Heart left ventricle (tissue), 13 donors: ENCODE results near the gene NCOA1.

Experiments
- POLR2A ChIP-seq, 2 donors: fragments of 450-650 bp; IDR thresholded peaks; one replicate each; pipeline ENCODE4 v1.6.1; 2017; ENCODE audit warnings: antibody characterized with exemption in 2 of 2, mild to moderate bottlenecking in 2 of 2, moderate library complexity in 2 of 2
- TF ChIP-seq, protein P1 (sequence below), 12 donors: fragments of 200-600 bp; sonication (generic) in 4 of 12; IDR thresholded peaks; one replicate each; pipeline versions ENCODE4 v1.5.0 to v1.8.0; 2018 to 2022; ENCODE audit warnings: antibody characterized with exemption in 12 of 12, mild to moderate bottlenecking in 5 of 12
- donor health status: ischemic (EF 13 %, LVEDD 7.1; RV severe dilation, severe dysfunction).
- donor health status: DM: no; HTN: yes; CAD: no.
- donor health status: DM: no; HTN: no; CAD: no.
- donor health status: ischemic (EF 25% LVEDD 6.9; RV normal size, moderate dysfunction).
- donor health status: ischemic (EF 25% LVEDD 5.7; RV mildly dilated, moderate dysfunction).
- donor health status: ischemic (EF 35%, LVEDD 5.7; RV mildly dilated, moderate dysfunction).
- donor health status: nonischemic (EF 11% LVEDD 7.7; RV severe dilation, severe dysfunction).
- donor health status: DM: yes; HTN: yes; CAD: no.
- donor health status: PGD.
- donor health status: ischemic (EF 29% LVEDD 5.4; RV normal size, mild dysfunction).
- donor health status: nonischemic (EF 23%, LVEDD 6.1; RV moderate dilation, normal function).

GRCh38 chr2:24643051-24643450 is 152.0 kb downstream of the NCOA1 start:
- TF ChIP-seq, protein P1, sequence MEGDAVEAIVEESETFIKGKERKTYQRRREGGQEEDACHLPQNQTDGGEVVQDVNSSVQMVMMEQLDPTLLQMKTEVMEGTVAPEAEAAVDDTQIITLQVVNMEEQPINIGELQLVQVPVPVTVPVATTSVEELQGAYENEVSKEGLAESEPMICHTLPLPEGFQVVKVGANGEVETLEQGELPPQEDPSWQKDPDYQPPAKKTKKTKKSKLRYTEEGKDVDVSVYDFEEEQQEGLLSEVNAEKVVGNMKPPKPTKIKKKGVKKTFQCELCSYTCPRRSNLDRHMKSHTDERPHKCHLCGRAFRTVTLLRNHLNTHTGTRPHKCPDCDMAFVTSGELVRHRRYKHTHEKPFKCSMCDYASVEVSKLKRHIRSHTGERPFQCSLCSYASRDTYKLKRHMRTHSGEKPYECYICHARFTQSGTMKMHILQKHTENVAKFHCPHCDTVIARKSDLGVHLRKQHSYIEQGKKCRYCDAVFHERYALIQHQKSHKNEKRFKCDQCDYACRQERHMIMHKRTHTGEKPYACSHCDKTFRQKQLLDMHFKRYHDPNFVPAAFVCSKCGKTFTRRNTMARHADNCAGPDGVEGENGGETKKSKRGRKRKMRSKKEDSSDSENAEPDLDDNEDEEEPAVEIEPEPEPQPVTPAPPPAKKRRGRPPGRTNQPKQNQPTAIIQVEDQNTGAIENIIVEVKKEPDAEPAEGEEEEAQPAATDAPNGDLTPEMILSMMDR (IDR thresholded peaks at IDR 0.05): no peak
- TF ChIP-seq POLR2A (IDR thresholded peaks at IDR 0.05): no peak
